Prostate gland (tissue), 2 donors: ENCODE measurements around the gene DNAH9.

Experiments used
- CTCF ChIP-seq, 4 experiments: fragments of 200-600 bp in 2 of 4; fragments of 450-650 bp in 2 of 4; sonication (generic) in 2 of 4; IDR thresholded peaks; 1 replicate in 3 of 4; 2 replicates in 1 of 4; pipeline ENCODE4 v1.5.1; 2016 to 2019; ENCODE audit warnings: antibody characterized with exemption in 4 of 4, mild to moderate bottlenecking in 2 of 4, moderate library complexity in 2 of 4
- POLR2A ChIP-seq: fragments of 450-650 bp; IDR thresholded peaks from one replicate; pipeline ENCODE4 v1.6.1; 2016; ENCODE audit warnings: antibody characterized with exemption, mild to moderate bottlenecking
- POLR2AphosphoS5 ChIP-seq: sonication (generic); formaldehyde crosslinking; IDR thresholded peaks from one replicate; pipeline ENCODE4 v1.6.1; 2017; ENCODE audit warnings: antibody characterized with exemption

GRCh38 chr17:11651089-11651488 lies 52.8 kb downstream of the DNAH9 start:
- TF ChIP-seq CTCF (IDR thresholded peaks at IDR 0.05) (no peak), POLR2A (no peak), POLR2AphosphoS5 (no peak)
